Measurements from ENCODE around the gene ANKLE2.

Gene ANKLE2

DNA sequence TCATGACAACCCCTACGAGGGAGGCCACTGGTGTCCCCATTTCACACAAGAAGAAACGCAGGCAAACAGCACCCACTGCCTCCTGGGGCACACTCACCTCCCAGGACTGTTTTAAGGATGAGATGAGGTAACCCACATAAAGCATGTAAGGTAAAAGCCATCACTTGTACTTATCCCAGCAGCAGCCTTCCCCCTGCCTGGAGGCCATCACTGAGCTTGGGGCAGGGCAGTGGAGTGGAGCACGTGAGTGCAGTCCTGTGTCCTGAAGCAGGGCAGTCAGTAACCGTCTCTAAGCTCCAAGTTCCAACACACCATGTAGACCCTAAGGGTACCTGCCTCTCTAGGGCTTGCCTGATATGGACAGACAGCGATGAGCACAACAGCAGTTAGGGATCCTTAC is 76.2 kb downstream of the ANKLE2 start:
- no peak for DNase-seq

DNA sequence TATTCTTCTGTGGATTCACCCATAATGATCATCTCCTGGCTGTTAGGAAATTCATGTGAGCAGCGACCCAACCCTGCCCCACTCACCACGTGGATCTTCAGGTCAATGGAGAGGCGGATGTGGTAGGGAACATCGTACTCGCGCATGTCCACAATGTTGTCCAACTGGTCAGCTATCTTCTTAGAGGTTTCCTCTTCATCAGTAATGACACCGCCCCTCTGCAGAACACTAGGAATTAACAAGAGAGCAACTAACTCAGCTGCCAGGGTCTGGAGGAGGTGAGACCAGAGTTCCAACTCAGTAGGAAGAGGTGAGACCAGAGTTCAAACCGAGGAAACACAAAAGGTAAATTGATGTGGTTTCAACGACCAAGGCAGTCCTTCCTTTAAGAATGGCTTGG is 84.1 kb downstream of the ANKLE2 start:
- no peak for DNase-seq

DNA sequence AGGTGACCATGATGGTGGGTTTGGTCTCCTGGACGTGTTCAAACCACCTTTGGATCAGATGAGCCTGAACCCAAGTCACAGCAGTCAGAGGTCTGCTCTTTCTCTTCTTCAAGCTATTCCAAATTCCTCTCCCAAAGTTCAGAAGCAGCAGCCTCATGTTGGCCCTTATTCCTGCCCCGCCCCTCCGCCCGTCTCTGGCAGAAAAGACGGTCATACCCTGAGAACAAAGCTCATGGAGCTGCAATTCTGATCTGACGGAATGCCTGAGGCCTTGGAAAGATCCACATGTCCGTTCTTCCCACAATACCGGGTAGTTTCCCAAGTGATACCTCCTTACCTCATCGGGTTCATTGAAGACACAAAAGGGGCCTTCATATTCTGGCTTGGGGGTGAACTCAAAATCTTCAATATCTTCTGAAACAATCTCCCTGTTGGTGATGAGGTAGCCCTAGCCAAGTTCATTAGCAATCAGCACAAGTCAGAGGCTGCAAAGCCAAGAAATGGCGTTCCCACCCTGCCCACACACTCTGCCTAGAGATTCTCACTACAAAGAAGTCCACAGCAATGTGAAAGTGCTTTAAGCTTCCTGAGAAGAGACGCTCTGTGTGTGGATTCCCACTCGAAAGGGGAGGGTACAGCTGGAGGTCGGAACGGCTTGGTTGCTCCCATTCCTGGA is 85.7 kb downstream of the ANKLE2 start:
- DNase-seq: no peak
